Measurements from ENCODE around the gene AMOTL1.

AMOTL1 gene

DNA sequence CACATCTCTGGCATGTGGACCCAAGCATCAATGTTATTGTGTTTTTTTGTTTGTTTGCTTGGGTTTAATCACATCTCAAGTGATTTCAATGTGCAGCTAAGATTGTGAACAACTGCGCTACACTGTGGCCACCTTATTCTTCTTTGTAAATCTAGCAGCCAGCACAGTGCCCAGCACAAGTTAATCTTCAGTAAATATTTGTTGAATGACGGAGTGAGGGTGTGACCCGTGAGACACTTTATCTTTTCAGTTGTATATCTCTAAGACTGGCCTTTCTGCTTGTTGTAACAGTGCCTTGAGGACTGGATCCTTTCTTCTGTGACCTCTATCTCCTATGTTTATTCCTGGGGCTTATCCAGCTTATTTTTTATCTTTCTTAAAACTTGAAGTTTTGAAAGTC is 21.4 kb upstream of the AMOTL1 start:
- no peak overlapping the region for H3K27ac ChIP-seq (ENCODE audit: low read depth, low read length)
- H4K20me1 ChIP-seq (ENCODE audit: control insufficient read depth, insufficient read depth, low read depth, low read length) = no peaks in the 10 kb centered on the region
- no peak overlapping the region for H3K4me2 ChIP-seq (ENCODE audit: low read length)
- H3K36me3 ChIP-seq (ENCODE audit: control insufficient read depth, low read length) = no peaks in the 10 kb centered on the region
- no peaks in the 10 kb centered on the region for H3F3A ChIP-seq (ENCODE audit: control insufficient read depth, insufficient read depth)
- H3K9me3 ChIP-seq (ENCODE audit: control insufficient read depth, insufficient read depth, low read length) = no peaks in the 10 kb centered on the region
- TF ChIP-seq, protein P1, sequence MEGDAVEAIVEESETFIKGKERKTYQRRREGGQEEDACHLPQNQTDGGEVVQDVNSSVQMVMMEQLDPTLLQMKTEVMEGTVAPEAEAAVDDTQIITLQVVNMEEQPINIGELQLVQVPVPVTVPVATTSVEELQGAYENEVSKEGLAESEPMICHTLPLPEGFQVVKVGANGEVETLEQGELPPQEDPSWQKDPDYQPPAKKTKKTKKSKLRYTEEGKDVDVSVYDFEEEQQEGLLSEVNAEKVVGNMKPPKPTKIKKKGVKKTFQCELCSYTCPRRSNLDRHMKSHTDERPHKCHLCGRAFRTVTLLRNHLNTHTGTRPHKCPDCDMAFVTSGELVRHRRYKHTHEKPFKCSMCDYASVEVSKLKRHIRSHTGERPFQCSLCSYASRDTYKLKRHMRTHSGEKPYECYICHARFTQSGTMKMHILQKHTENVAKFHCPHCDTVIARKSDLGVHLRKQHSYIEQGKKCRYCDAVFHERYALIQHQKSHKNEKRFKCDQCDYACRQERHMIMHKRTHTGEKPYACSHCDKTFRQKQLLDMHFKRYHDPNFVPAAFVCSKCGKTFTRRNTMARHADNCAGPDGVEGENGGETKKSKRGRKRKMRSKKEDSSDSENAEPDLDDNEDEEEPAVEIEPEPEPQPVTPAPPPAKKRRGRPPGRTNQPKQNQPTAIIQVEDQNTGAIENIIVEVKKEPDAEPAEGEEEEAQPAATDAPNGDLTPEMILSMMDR (IDR thresholded peaks at IDR 0.05; ENCODE audit: low read depth, low read length, poor library complexity, severe bottlenecking) = no peak
- no peak for TF ChIP-seq EZH2phosphoT487 (IDR thresholded peaks at IDR 0.05; ENCODE audit: borderline replicate concordance, low read length)
- H3K79me2 ChIP-seq (ENCODE audit: control insufficient read depth, low read length) = no peaks in the 10 kb centered on the region
- H3K4me3 ChIP-seq (ENCODE audit: low read length) = no peak overlapping the region
- no peaks in the 10 kb centered on the region for H3K9me2 ChIP-seq (replicated peaks; ENCODE audit: control insufficient read depth, low read length)
- H3K4me1 ChIP-seq (ENCODE audit: control insufficient read depth, low read length) = no peaks in the 10 kb centered on the region
- H3K27me3 ChIP-seq (ENCODE audit: control insufficient read depth, low read length) = no peaks in the 10 kb centered on the region

DNA sequence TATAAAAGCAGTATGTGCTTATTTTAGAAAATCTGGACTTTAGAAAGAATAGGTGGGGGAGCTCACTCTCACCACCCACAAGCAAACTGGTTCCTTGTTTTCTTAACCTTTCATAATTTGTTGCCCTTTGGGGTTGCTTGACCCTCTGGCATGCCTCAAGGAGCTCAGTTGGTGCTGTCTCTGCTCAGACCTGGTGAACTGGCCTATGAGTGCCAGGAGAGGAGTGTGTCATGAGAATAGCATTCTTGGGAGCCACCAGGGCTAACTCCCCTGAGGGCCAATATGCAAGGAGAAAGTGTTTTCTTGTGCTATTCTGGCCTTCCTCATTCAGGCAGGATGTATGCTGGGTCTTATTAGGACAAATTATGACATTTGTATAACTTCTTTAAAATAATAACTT is 21.0 kb upstream of the AMOTL1 start:
- no peaks in the 10 kb centered on the region for H3K4me1 ChIP-seq (ENCODE audit: control insufficient read depth, low read length)
- H4K20me1 ChIP-seq (ENCODE audit: control insufficient read depth, insufficient read depth, low read depth, low read length) = no peaks in the 10 kb centered on the region
- H3K79me2 ChIP-seq (ENCODE audit: control insufficient read depth, low read length) = no peaks in the 10 kb centered on the region
- H3F3A ChIP-seq (ENCODE audit: control insufficient read depth, insufficient read depth) = no peaks in the 10 kb centered on the region
- TF ChIP-seq, protein P1 (IDR thresholded peaks at IDR 0.05; ENCODE audit: low read depth, low read length, poor library complexity, severe bottlenecking) = no peak
- H3K4me3 ChIP-seq (ENCODE audit: low read length) = no peak overlapping the region
- no peaks in the 10 kb centered on the region for H3K9me2 ChIP-seq (replicated peaks; ENCODE audit: control insufficient read depth, low read length)
- no peaks in the 10 kb centered on the region for H3K9me3 ChIP-seq (ENCODE audit: control insufficient read depth, insufficient read depth, low read length)
- no peaks in the 10 kb centered on the region for H3K36me3 ChIP-seq (ENCODE audit: control insufficient read depth, low read length)
- no peak overlapping the region for H3K4me2 ChIP-seq (ENCODE audit: low read length)
- no peak overlapping the region for H3K27ac ChIP-seq (ENCODE audit: low read depth, low read length)
- no peaks in the 10 kb centered on the region for H3K27me3 ChIP-seq (ENCODE audit: control insufficient read depth, low read length)

DNA sequence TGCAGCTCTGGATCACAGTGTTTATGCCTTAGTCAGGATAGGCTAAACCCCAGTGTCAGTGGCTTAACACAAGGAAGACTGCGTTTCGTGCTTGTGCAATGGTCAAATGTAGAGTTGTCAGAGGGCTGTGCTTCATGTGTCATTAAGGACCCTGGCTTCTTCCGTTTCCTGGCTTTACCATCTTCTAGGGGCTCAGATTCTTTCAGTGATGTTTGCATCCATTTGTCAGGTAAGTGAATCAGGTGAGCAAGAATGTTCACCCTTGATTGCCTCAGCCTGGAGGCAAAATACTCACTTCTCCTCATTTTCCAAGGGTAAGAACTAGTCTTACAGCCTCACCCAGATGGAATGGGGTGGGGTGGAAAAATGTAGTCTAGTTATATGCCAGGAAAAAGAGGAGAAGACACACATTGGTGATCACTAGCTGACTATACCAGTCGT is 20.5 kb upstream of the AMOTL1 start:
- no peaks in the 10 kb centered on the region for H3K9me2 ChIP-seq (replicated peaks; ENCODE audit: control insufficient read depth, low read length)
- H3K4me2 ChIP-seq (ENCODE audit: low read length) = no peak overlapping the region
- H3K79me2 ChIP-seq (ENCODE audit: control insufficient read depth, low read length) = no peaks in the 10 kb centered on the region
- H4K20me1 ChIP-seq (ENCODE audit: control insufficient read depth, insufficient read depth, low read depth, low read length) = no peaks in the 10 kb centered on the region
- no peaks in the 10 kb centered on the region for H3K36me3 ChIP-seq (ENCODE audit: control insufficient read depth, low read length)
- no peaks in the 10 kb centered on the region; the same call in 1 of the 2 replicates for H3K27me3 ChIP-seq (ENCODE audit: control insufficient read depth, low read length)
- H3F3A ChIP-seq (ENCODE audit: control insufficient read depth, insufficient read depth) = no peaks in the 10 kb centered on the region
- H3K9me3 ChIP-seq (ENCODE audit: control insufficient read depth, insufficient read depth, low read length) = no peaks in the 10 kb centered on the region
- no peaks in the 10 kb centered on the region for H3K4me1 ChIP-seq (ENCODE audit: control insufficient read depth, low read length)
- H3K27ac ChIP-seq (ENCODE audit: low read depth, low read length) = no peak overlapping the region
- no peak for TF ChIP-seq EZH2phosphoT487 (IDR thresholded peaks at IDR 0.05; ENCODE audit: borderline replicate concordance, low read length)
- TF ChIP-seq, protein P1 (IDR thresholded peaks at IDR 0.05; ENCODE audit: low read depth, low read length, poor library complexity, severe bottlenecking) = no peak
- H3K4me3 ChIP-seq (ENCODE audit: low read length) = no peak overlapping the region

DNA sequence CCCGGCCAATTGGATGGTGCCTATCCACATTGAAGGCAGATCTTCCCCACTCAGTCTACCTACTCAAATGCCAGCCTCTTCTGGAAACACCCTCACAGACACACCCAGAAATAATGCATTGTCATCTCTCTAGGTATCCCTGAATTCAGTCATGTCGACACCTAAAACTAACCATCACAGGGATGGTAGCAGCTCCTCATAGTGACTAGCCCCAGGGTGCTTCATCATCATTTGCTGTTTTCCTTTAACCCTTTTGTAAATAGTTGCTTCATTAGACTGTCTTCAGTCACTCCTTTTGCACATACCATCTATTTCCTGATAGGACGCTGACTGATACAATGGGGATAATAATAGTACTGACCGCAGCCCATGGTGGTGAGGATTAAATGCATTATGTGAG is 18.8 kb upstream of the AMOTL1 start:
- no peak overlapping the region for H3K4me3 ChIP-seq (ENCODE audit: low read length)
- H3K27me3 ChIP-seq (ENCODE audit: control insufficient read depth, low read length) = peaks cover 5% of the 10 kb centered on the region; the same call in 1 of the 2 replicates
- H3K36me3 ChIP-seq (ENCODE audit: control insufficient read depth, low read length) = no peaks in the 10 kb centered on the region
- H3K4me2 ChIP-seq (ENCODE audit: low read length) = no peak overlapping the region
- no peaks in the 10 kb centered on the region for H4K20me1 ChIP-seq (ENCODE audit: control insufficient read depth, insufficient read depth, low read depth, low read length)
- H3K9me3 ChIP-seq (ENCODE audit: control insufficient read depth, insufficient read depth, low read length) = no peaks in the 10 kb centered on the region
- no peaks in the 10 kb centered on the region for H3K4me1 ChIP-seq (ENCODE audit: control insufficient read depth, low read length)
- H3F3A ChIP-seq (ENCODE audit: control insufficient read depth, insufficient read depth) = no peaks in the 10 kb centered on the region
- TF ChIP-seq, protein P1 (IDR thresholded peaks at IDR 0.05; ENCODE audit: low read depth, low read length, poor library complexity, severe bottlenecking) = no peak
- TF ChIP-seq EZH2phosphoT487 (IDR thresholded peaks at IDR 0.05; ENCODE audit: borderline replicate concordance, low read length) = no peak
- no peak overlapping the region for H3K27ac ChIP-seq (ENCODE audit: low read depth, low read length)
- H3K79me2 ChIP-seq (ENCODE audit: control insufficient read depth, low read length) = no peaks in the 10 kb centered on the region
- H3K9me2 ChIP-seq (replicated peaks; ENCODE audit: control insufficient read depth, low read length) = no peaks in the 10 kb centered on the region

All from DOHH2 (cell line).